Neural crest cell (in vitro differentiated cells): ENCODE results near the gene ANKMY2. TPM values are rescaled to one million over a fixed set of nuclear protein-coding genes. Genes with fewer than 3 reads are reported as not detected.

Experiments
- DNase-seq: peaks from one replicate; pipeline ENCODE4 v3.0.0; 2021; ENCODE audit warnings: low read depth, mixed read lengths, low spot score
- H3K27ac Mint-ChIP-seq: one replicate; pipeline ENCODE4 v1.8.0; 2021; ENCODE audit warnings: mild to moderate bottlenecking, mixed read lengths; ENCODE audit not compliant: unreplicated experiment
- H3K27me3 Mint-ChIP-seq: 2 replicates; pipeline ENCODE4 v1.8.0; 2021; ENCODE audit warnings: low read depth, mild to moderate bottlenecking, mixed read lengths
- H3K36me3 Mint-ChIP-seq: 2 replicates; pipeline ENCODE4 v1.8.0; 2021; ENCODE audit warnings: low read depth, mild to moderate bottlenecking, mixed read lengths
- H3K4me1 Mint-ChIP-seq: 2 replicates; pipeline ENCODE4 v1.8.0; 2021; ENCODE audit warnings: mixed read lengths
- H3K4me3 Mint-ChIP-seq: one replicate; pipeline ENCODE4 v1.8.0; 2021; ENCODE audit warnings: mild to moderate bottlenecking, mixed read lengths
- H3K9me3 Mint-ChIP-seq: 2 replicates; pipeline ENCODE4 v1.8.0; 2021; ENCODE audit warnings: mixed read lengths
- CTCF ChIP-seq: fragments of 200-600 bp; sonication (generic); conservative IDR thresholded peaks from 2 replicates; pipeline ENCODE4 v1.5.0; 2021; ENCODE audit warnings: antibody characterized with exemption, mild to moderate bottlenecking
- total RNA-seq: library from RNA; stranded (reverse); gene quantifications from 2 replicates; pipeline ENCODE4 v1.2.1, GENCODE V29; 2021

Gene ANKMY2
- total RNA-seq, 1 donor from 2014 or later, result 24.7 TPM

- Mint-ChIP-seq H3K4me3 (no peak overlapping the region), H3K4me1 (no peaks in the 10 kb centered on the region), H3K27me3 (no peaks in the 10 kb centered on the region), H3K27ac (no peak overlapping the region), H3K9me3 (no peaks in the 10 kb centered on the region), H3K36me3 (no peaks in the 10 kb centered on the region)
- no peak for DNase-seq
- TF ChIP-seq CTCF, result no peak
Observed at GRCh38 chr7:16586081-16586874, 59.3 kb downstream of the ANKMY2 start.

GRCh38 chr7:16585540-16585939, 60.0 kb downstream of the ANKMY2 start:
- DNase-seq, result no peak
- H3K36me3 Mint-ChIP-seq, result no peaks in the 10 kb centered on the region
- H3K9me3 Mint-ChIP-seq, result no peaks in the 10 kb centered on the region
- no peak overlapping the region for H3K4me3 Mint-ChIP-seq
- no peaks in the 10 kb centered on the region for H3K4me1 Mint-ChIP-seq
- no peaks in the 10 kb centered on the region for H3K27me3 Mint-ChIP-seq
- no peak overlapping the region for H3K27ac Mint-ChIP-seq
- TF ChIP-seq CTCF, result no peak

GRCh38 chr7:16583834-16584233, 61.7 kb downstream of the ANKMY2 start:
- H3K36me3 Mint-ChIP-seq, result no peaks in the 10 kb centered on the region
- DNase-seq, result no peak
- TF ChIP-seq CTCF, result no peak
- peak overlapping the region; percentile 89 for H3K27ac Mint-ChIP-seq
- no peaks in the 10 kb centered on the region for H3K4me1 Mint-ChIP-seq
- H3K4me3 Mint-ChIP-seq, result no peak overlapping the region
- H3K27me3 Mint-ChIP-seq, result no peaks in the 10 kb centered on the region
- H3K9me3 Mint-ChIP-seq, result no peaks in the 10 kb centered on the region

- Mint-ChIP-seq H3K36me3 (no peaks in the 10 kb centered on the region), H3K27ac (no peak overlapping the region), H3K27me3 (no peaks in the 10 kb centered on the region), H3K4me3 (no peak overlapping the region), H3K4me1 (no peaks in the 10 kb centered on the region), H3K9me3 (no peaks in the 10 kb centered on the region)
- TF ChIP-seq CTCF, result no peak
- no peak for DNase-seq
Observed at GRCh38 chr7:16581286-16581685, 64.3 kb downstream of the ANKMY2 start.

GRCh38 chr7:16579216-16579615, 66.3 kb downstream of the ANKMY2 start:
- Mint-ChIP-seq H3K36me3 (no peaks in the 10 kb centered on the region), H3K4me1 (no peaks in the 10 kb centered on the region), H3K27me3 (no peaks in the 10 kb centered on the region), H3K27ac (no peak overlapping the region), H3K9me3 (no peaks in the 10 kb centered on the region), H3K4me3 (no peak overlapping the region)
- no peak for TF ChIP-seq CTCF
- no peak for DNase-seq
